Measurements from ENCODE around the gene CANT1.

GRCh38 chr17:78997881-78998280 lies 11.7 kb downstream of the CANT1 start:
- TF ChIP-seq, protein P1, sequence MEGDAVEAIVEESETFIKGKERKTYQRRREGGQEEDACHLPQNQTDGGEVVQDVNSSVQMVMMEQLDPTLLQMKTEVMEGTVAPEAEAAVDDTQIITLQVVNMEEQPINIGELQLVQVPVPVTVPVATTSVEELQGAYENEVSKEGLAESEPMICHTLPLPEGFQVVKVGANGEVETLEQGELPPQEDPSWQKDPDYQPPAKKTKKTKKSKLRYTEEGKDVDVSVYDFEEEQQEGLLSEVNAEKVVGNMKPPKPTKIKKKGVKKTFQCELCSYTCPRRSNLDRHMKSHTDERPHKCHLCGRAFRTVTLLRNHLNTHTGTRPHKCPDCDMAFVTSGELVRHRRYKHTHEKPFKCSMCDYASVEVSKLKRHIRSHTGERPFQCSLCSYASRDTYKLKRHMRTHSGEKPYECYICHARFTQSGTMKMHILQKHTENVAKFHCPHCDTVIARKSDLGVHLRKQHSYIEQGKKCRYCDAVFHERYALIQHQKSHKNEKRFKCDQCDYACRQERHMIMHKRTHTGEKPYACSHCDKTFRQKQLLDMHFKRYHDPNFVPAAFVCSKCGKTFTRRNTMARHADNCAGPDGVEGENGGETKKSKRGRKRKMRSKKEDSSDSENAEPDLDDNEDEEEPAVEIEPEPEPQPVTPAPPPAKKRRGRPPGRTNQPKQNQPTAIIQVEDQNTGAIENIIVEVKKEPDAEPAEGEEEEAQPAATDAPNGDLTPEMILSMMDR (IDR thresholded peaks at IDR 0.05; ENCODE audit: low read depth, low read length) = no peak
- no peak for TF ChIP-seq POLR2A (IDR thresholded peaks at IDR 0.05; ENCODE audit: extremely low read depth, insufficient read length)
- TF ChIP-seq, protein P2, sequence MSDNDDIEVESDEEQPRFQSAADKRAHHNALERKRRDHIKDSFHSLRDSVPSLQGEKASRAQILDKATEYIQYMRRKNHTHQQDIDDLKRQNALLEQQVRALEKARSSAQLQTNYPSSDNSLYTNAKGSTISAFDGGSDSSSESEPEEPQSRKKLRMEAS (IDR thresholded peaks at IDR 0.05; ENCODE audit: low read depth, low read length) = no peak

Data from NB4 (cell line).